ENCODE results near the gene KIN. TPM values are rescaled to one million over a fixed set of nuclear protein-coding genes. Genes with fewer than 3 reads are reported as not detected.

The KIN gene
- total RNA-seq, 1 donor from 2014 or later = 23.6 TPM

- peaks cover 4% of the 10 kb centered on the region for H3K4me1 Mint-ChIP-seq
- Histone ChIP-seq H3K36me3 (peaks cover 15% of the 10 kb centered on the region), H3K4me3 (no peak overlapping the region), H3K79me2 (ENCODE audit: low read depth) (no peaks in the 10 kb centered on the region), H3K4me1 (no peaks in the 10 kb centered on the region), H3K27me3 (no peaks in the 10 kb centered on the region), H3K9me3 (ENCODE audit: low read depth) (no peaks in the 10 kb centered on the region), H2AFZ (replicated peaks) (no peak overlapping the region), H3F3A (ENCODE audit: low read depth) (no peaks in the 10 kb centered on the region), H3K9ac (no peak overlapping the region), H4K20me1 (ENCODE audit: low read depth) (peaks cover 3% of the 10 kb centered on the region), H3K27ac (no peak overlapping the region), H3K4me2 (no peak overlapping the region)
- H3K27me3 Mint-ChIP-seq (ENCODE audit: insufficient read depth, low read depth) = no peaks in the 10 kb centered on the region
- no peak overlapping the region for H3K4me3 Mint-ChIP-seq
- no peak overlapping the region for H3K27ac Mint-ChIP-seq
- H3K36me3 Mint-ChIP-seq = peaks cover 18% of the 10 kb centered on the region
- TF ChIP-seq EZH2 (IDR thresholded peaks at IDR 0.05) (no peak), EZH2phosphoT487 (IDR thresholded peaks at IDR 0.05) (no peak), CTCF (IDR thresholded peaks at IDR 0.05) (no peak)
- no peak for DNase-seq (ENCODE audit: low spot score)
- no peaks in the 10 kb centered on the region for H3K9me3 Mint-ChIP-seq
Observed at GRCh38 chr10:7767209-7767608, 20.6 kb downstream of the KIN start.

GRCh38 chr10:7766241-7766640 lies 21.6 kb downstream of the KIN start:
- H3K36me3 Mint-ChIP-seq = peaks cover 18% of the 10 kb centered on the region
- Histone ChIP-seq H3K4me1 (no peaks in the 10 kb centered on the region), H3K27me3 (no peaks in the 10 kb centered on the region), H3K27ac (no peak overlapping the region), H3K4me2 (no peak overlapping the region), H3K36me3 (peaks cover 15% of the 10 kb centered on the region), H3K9ac (no peak overlapping the region), H3K9me3 (ENCODE audit: low read depth) (no peaks in the 10 kb centered on the region), H3K4me3 (no peak overlapping the region), H2AFZ (replicated peaks) (no peak overlapping the region), H4K20me1 (ENCODE audit: low read depth) (peaks cover 3% of the 10 kb centered on the region), H3F3A (ENCODE audit: low read depth) (no peaks in the 10 kb centered on the region), H3K79me2 (ENCODE audit: low read depth) (no peaks in the 10 kb centered on the region)
- no peak overlapping the region for H3K27ac Mint-ChIP-seq
- no peak for DNase-seq (ENCODE audit: low spot score)
- H3K4me1 Mint-ChIP-seq = no peaks in the 10 kb centered on the region
- no peaks in the 10 kb centered on the region for H3K9me3 Mint-ChIP-seq
- H3K4me3 Mint-ChIP-seq = no peak overlapping the region
- no peaks in the 10 kb centered on the region for H3K27me3 Mint-ChIP-seq (ENCODE audit: insufficient read depth, low read depth)
- TF ChIP-seq EZH2phosphoT487 (IDR thresholded peaks at IDR 0.05) (no peak), EZH2 (IDR thresholded peaks at IDR 0.05) (no peak), CTCF (IDR thresholded peaks at IDR 0.05) (no peak)

- H3K27me3 ChIP-seq = no peaks in the 10 kb centered on the region
- no peaks in the 10 kb centered on the region for H3K79me2 ChIP-seq (ENCODE audit: low read depth)
- no peaks in the 10 kb centered on the region for H3K9me3 Mint-ChIP-seq
- peaks cover 15% of the 10 kb centered on the region for H3K36me3 ChIP-seq
- no peak overlapping the region for H3K4me2 ChIP-seq
- no peak overlapping the region for H2AFZ ChIP-seq (replicated peaks)
- H3K9me3 ChIP-seq (ENCODE audit: low read depth) = no peaks in the 10 kb centered on the region
- no peak overlapping the region for H3K9ac ChIP-seq
- DNase-seq (ENCODE audit: low spot score) = no peak
- no peaks in the 10 kb centered on the region for H3K4me1 Mint-ChIP-seq
- no peak overlapping the region for H3K4me3 ChIP-seq
- no peaks in the 10 kb centered on the region for H3F3A ChIP-seq (ENCODE audit: low read depth)
- H3K4me1 ChIP-seq = no peaks in the 10 kb centered on the region
- TF ChIP-seq EZH2 (IDR thresholded peaks at IDR 0.05) (no peak), EZH2phosphoT487 (IDR thresholded peaks at IDR 0.05) (no peak), CTCF (IDR thresholded peaks at IDR 0.05) (no peak)
- H3K27me3 Mint-ChIP-seq (ENCODE audit: insufficient read depth, low read depth) = no peaks in the 10 kb centered on the region
- peaks cover 12% of the 10 kb centered on the region for H3K36me3 Mint-ChIP-seq
- H3K27ac Mint-ChIP-seq = no peak overlapping the region
- no peak overlapping the region for H3K27ac ChIP-seq
- H4K20me1 ChIP-seq (ENCODE audit: low read depth) = no peaks in the 10 kb centered on the region
- H3K4me3 Mint-ChIP-seq = no peak overlapping the region
Observed at GRCh38 chr10:7763929-7764328, 23.9 kb downstream of the KIN start.
